Activated naive CD4-positive, alpha-beta T cell treated with anti-CD3 and anti-CD28 coated beads, Interleukin-2, amount 10 ng/mL, durations not matched to agents 7 days and 5 days (primary cell): Measurements from ENCODE around the gene ADPRS.

Experiments used
- CTCF ChIA-PET: fragments of 350-600 bp; sonication (Branson Sonifier 250); formaldehyde crosslinking; loops from one replicate; lab custom pipeline; 2021; ENCODE audit warnings: antibody characterized with exemption; lab: Charles Lee
- DNase-seq: peaks from one replicate; pipeline ENCODE4 v3.0.0-alpha.2; 2020
- H3K27ac Mint-ChIP-seq: one replicate; pipeline ENCODE4 v1.8.0; 2021; ENCODE audit warnings: mild to moderate bottlenecking, moderate library complexity, mixed read lengths
- H3K27me3 Mint-ChIP-seq: one replicate; pipeline ENCODE4 v1.8.0; 2021; ENCODE audit warnings: mild to moderate bottlenecking, mixed read lengths
- H3K36me3 Mint-ChIP-seq: one replicate; pipeline ENCODE4 v1.8.0; 2021; ENCODE audit warnings: mixed read lengths
- H3K4me1 Mint-ChIP-seq: one replicate; pipeline ENCODE4 v1.8.0; 2021; ENCODE audit warnings: mixed read lengths
- H3K4me3 Mint-ChIP-seq: one replicate; pipeline ENCODE4 v1.8.0; 2021; ENCODE audit warnings: mild to moderate bottlenecking, moderate library complexity, mixed read lengths
- H3K9me3 Mint-ChIP-seq: one replicate; pipeline ENCODE4 v1.8.0; 2021; ENCODE audit warnings: mixed read lengths

ADPRS gene

DNA sequence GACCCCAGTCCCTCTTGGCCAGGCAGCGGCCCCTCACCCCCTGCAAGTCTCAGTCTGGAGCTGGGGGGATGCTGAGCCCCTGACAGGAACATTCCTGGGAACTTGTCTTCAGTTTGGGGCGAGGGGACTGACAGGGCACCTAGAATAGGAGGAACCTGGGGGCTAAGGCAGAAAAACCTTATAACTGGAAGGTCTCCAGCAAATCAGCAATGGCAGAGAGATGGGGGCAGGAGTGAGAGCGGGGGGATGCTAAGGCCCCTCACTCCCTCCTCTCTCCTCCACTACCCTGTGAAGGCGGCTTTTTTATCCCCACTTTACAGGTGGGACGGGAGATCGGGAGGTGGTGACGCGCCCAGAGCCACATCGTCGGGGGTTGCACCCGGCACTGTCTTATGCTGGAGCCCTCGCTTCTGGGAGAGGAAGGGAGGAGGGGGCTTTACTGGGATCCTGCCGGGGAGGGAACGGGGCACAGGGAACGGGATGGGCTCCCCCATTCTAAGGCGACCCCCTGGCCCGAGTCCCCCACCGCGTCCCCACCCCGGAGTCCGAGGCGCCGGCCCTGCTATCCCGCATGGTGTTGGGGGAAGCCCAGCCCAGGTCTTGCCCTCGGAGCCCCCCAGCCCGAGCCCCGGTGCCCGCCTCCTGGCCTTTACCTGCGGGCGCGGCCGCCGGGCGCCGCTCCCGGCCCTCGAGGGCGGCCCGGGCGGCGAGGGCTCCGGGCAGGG lies 35.9 kb downstream of the ADPRS start:
- CTCF ChIA-PET = no interaction called here
- peaks cover 73% of the 10 kb centered on the region for H3K27me3 Mint-ChIP-seq
- no peak for DNase-seq
- H3K4me3 Mint-ChIP-seq = no peak overlapping the region
- no peaks in the 10 kb centered on the region for H3K36me3 Mint-ChIP-seq
- peaks cover 11% of the 10 kb centered on the region for H3K4me1 Mint-ChIP-seq
- no peaks in the 10 kb centered on the region for H3K9me3 Mint-ChIP-seq
- H3K27ac Mint-ChIP-seq = no peak overlapping the region

DNA sequence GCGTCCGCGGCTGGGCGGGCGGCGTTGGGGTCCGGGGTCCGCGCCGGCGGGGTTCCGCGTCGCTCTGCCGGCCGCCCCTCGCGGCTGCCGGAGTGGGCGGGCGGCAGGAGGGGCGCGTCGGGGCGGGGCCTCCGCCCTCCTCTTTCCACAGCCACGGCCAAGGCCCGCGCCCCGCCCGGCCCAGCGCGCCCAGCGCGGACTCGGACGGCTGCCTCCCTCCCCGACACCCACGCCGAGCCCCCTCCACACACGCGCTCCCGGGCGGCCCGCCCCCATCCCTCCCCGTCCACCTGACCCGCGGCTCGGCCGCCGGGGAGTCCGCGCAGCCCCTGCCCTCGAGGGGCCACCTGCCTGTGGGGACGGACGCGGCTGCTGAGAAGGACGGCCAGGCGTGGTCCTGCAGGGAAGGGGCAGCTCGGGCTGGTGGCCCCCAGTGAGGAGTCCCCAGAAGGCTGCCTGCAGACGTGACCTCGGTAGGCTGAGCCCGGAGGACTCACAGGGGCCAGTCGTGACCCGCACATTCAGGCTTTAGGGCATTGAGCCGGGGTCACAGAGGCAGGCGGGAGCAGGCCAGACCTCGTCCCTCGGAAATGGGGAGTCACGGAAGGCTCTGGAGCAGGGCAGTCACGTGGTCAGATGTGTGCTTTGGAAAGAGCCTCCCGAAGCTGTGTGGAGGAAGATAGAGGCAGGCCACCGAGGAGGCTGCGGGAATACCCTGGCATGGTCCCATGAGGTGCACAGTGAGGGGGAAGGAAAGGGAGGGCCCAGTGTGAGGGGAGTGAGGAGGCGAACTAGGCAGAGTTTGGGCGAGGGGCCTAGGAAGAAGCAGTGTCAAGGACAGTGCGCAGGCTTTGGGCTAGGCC lies 36.7 kb downstream of the ADPRS start, which contains the start of gene COL8A2:
Gene COL8A2 (minus strand): TSS at position 94 of the 863 bp plus-strand sequence. CDS start 24,980 bp downstream, outside the sequence.
- Mint-ChIP-seq H3K9me3 (no peaks in the 10 kb centered on the region), H3K27ac (no peak within 1 kb of the TSS), H3K36me3 (no peaks in the 10 kb centered on the region), H3K4me3 (no peak within 1 kb of the TSS), H3K27me3 (peaks cover 67% of the 10 kb centered on the region), H3K4me1 (peaks cover 11% of the 10 kb centered on the region)
- peak; percentile 25 for DNase-seq
- CTCF ChIA-PET = no interaction called here

DNA sequence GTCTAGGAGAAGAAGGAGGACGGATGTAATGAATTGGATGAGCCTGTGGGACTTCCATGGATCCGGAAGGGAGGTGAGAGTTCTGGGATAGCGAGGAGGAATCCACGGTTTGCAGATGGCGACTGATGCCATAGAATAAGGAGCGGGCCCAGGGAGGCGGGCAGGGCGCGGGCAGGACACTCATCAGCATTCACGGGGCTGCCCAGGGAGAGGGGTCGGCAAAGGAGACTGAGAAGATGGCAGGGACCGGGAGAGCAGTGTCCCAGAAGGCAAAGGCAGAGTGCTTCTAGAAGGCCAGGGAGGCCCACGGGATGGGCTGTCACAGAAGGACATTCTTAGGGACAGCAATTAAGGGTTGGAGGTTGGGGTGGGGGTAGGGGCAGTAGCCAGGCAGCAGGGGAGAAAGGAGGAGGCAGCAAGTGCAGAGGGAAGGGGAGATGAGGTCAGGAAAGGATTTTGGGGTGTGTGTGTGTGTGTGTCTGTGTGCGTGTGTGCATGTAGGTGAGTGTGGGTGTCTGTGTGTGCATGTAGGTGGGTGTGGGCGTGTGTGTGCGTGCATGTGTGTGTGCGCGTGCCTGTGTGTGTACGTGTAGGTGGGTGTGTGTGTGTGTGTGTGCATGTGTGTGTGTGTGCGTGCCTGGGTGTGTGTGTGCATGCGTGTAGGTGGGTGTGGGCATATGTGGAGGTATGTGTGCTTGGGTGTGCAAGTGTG lies 37.5 kb downstream of the ADPRS start:
- DNase-seq = no peak
- CTCF ChIA-PET = no interaction called here
- Mint-ChIP-seq H3K9me3 (no peaks in the 10 kb centered on the region), H3K27ac (no peak overlapping the region), H3K27me3 (peaks cover 67% of the 10 kb centered on the region), H3K4me3 (no peak overlapping the region), H3K4me1 (peaks cover 11% of the 10 kb centered on the region), H3K36me3 (no peaks in the 10 kb centered on the region)

DNA sequence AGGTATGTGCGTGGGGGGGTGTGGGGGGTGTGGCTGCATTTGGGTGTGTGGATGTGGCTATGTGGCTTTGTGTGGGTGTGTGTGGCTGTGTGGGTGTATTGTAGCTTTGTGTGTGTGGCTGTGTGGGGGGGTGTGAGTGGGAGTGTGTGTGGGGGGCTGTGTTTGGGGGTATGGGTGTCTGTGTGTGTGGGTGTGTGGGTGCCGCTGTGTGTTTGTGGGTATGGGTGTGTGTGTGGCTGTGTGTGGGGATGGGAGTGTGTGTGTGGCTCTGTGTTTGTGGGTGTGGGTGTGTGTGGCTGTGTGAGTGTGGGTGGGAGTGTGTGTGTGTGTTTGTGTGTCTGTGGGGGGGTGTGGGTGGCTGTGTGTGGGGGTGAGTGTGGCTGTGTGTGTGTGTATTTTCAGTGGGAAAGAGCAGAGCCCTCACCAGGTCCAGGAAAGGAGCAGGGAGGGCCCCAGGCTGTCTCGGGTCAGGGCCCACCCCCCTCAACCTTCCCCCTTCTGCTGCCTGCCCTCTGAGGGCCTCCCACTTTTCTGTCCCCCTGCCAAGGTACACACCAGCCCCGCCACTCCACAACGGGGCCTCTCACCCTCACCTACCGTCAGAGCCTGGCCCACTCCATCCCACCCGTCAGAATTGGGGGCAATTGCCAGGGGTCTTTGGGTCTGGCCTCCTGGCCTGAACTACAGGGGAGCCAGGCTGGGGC lies 38.3 kb downstream of the ADPRS start:
- Mint-ChIP-seq H3K4me3 (no peak overlapping the region), H3K9me3 (no peaks in the 10 kb centered on the region), H3K36me3 (no peaks in the 10 kb centered on the region), H3K27me3 (peaks cover 59% of the 10 kb centered on the region), H3K27ac (no peak overlapping the region), H3K4me1 (peaks cover 11% of the 10 kb centered on the region)
- CTCF ChIA-PET = no interaction called here
- DNase-seq = no peak

DNA sequence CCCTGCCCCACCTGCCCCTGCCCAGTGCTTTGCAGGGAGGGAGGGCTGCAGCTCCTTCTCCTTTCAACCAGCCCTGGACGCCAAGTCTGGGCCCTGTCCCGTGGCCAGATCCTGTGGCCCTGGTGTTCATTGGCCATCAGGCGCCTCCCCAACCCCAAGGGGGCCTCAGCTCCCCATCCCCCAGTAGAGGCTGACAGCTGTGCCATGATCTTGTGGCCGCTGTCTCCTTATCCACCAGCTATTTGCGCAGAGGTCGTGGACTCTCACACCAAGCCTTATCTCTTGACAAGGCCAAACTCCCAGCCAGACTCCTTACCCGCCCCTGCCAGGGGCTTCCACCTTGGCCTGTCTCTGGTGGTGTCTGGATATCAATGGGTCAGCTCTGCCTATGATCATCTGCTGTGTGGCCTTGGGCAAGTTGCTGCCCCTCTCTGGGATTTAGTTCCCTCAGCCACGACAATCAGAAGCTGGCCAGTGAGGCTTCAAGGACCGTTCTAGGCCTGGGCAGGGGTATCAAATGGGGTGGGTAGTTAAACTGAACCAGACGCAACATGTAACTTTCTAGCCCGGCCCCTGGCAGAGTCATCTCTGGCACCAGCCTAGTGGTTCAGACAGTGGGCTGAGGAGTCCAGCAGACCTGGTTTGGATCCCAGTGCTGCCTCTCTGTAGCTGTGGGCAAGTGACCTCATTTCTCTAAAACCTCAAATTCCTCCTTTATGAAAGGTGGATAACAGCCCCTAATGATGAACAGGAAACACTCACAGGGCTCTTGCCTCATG lies 39.6 kb downstream of the ADPRS start:
- H3K4me3 Mint-ChIP-seq = no peak overlapping the region
- CTCF ChIA-PET = interaction anchor here (0.7 to 1.6 kb wide), 3 partner anchors 11 to 27 kb away, joined by 3 to 4 read pairs (median 3); no protein-coding TSS in a partner anchor
- H3K36me3 Mint-ChIP-seq = no peaks in the 10 kb centered on the region
- peaks cover 45% of the 10 kb centered on the region for H3K27me3 Mint-ChIP-seq
- no peak overlapping the region for H3K27ac Mint-ChIP-seq
- H3K9me3 Mint-ChIP-seq = no peaks in the 10 kb centered on the region
- H3K4me1 Mint-ChIP-seq = peaks cover 6% of the 10 kb centered on the region
- DNase-seq = no peak

DNA sequence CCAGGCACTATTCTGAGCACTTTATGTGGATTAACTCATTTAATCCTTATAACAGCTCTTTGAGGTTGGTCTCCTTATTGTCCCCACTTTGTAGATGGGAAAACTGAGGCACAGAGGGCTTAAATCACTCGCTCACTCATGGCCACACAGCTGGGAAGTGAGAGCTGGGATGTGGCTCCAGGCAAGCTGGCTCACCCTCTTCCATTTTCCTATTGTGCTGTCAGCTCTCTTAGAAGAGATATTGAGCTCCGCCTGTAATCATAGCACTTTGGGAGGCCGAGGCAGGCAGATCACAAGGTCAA lies 40.2 kb downstream of the ADPRS start:
- Mint-ChIP-seq H3K36me3 (no peaks in the 10 kb centered on the region), H3K4me1 (peaks cover 4% of the 10 kb centered on the region), H3K9me3 (no peaks in the 10 kb centered on the region), H3K27ac (no peak overlapping the region), H3K4me3 (no peak overlapping the region), H3K27me3 (peaks cover 40% of the 10 kb centered on the region)
- CTCF ChIA-PET = interaction anchor here (0.7 to 1.6 kb wide), 3 partner anchors 12 to 28 kb away, joined by 3 to 4 read pairs (median 3); no protein-coding TSS in a partner anchor
- no peak for DNase-seq

DNA sequence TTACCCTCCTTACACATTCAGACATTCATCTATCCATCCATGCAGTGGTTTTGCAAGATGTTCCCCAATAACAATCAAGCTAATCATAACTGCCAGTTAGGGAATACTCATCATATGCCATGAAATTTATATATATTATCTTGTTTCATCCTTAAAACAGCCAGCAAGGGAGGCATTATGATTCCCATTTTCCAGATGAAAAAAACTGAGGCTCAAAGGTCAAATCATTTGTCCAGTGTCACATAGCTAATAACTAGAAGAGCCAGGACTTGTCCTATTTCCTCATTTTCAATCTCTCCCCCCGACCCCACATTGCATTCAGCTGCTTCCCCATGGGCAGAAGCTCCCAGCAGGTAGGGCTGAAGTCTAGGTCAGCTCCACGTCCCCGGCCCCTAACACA lies 43.3 kb downstream of the ADPRS start:
- Mint-ChIP-seq H3K27me3 (peaks cover 12% of the 10 kb centered on the region), H3K36me3 (no peaks in the 10 kb centered on the region), H3K4me3 (no peak overlapping the region), H3K4me1 (peaks cover 8% of the 10 kb centered on the region), H3K27ac (no peak overlapping the region), H3K9me3 (no peaks in the 10 kb centered on the region)
- CTCF ChIA-PET = interaction anchor here (0.7 to 5.3 kb wide), 3 partner anchors 29 to 57 kb away, joined by 3 to 127 read pairs (median 4); no protein-coding TSS in a partner anchor
- no peak for DNase-seq

DNA sequence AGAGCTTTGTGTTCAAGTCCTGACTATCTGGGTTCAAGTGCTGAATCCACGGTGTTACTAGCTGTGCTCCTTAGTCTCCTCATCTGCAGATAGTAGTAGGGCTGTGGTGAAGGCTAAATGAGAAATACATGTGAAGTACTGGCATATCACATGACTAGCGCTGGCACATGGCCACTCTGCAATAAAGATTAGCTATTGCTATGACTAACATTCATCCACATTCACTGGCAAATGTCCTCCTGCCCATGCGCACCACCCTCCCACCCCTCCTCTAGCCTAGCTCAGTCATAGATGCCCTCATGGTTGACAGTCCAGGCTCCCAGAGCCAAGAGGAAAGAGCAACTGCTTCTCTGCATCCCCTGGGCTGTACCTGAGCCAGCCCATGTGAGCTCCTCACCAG lies 44.8 kb downstream of the ADPRS start:
- H3K27ac Mint-ChIP-seq = no peak overlapping the region
- no peak for DNase-seq
- peaks cover 8% of the 10 kb centered on the region for H3K4me1 Mint-ChIP-seq
- H3K4me3 Mint-ChIP-seq = no peak overlapping the region
- no peaks in the 10 kb centered on the region for H3K9me3 Mint-ChIP-seq
- peaks cover 9% of the 10 kb centered on the region for H3K36me3 Mint-ChIP-seq
- CTCF ChIA-PET = interaction anchor here (0.7 to 5.3 kb wide), 11 partner anchors 9 to 55 kb away, joined by 3 to 127 read pairs (median 8); partner anchors contain the start of gene TRAPPC3
- peaks cover 2% of the 10 kb centered on the region for H3K27me3 Mint-ChIP-seq

DNA sequence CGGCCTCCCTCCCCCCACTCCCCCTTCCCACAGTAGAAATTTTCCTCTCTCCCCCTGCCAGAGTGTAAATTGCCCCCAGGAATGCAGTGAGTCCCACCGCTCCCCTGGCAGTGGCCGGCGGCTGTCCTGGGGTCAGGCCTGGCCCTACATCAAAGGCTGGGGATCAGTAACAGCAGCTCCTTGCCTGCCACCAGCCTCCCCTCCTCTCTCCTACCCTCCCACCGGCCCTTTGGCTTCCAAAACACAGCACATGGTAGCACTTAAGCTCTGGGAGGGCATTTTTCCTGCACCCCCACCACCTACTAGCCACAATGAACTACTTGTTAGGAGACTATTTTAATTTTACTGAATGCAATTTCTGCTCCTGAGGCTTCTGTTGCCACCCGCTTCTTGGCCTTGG lies 45.3 kb downstream of the ADPRS start:
- peaks cover 8% of the 10 kb centered on the region for H3K4me1 Mint-ChIP-seq
- no peak overlapping the region for H3K4me3 Mint-ChIP-seq
- no peak overlapping the region for H3K27ac Mint-ChIP-seq
- CTCF ChIA-PET = interaction anchor here (0.6 to 5.3 kb wide), 16 partner anchors 8 to 561 kb away, joined by 3 to 127 read pairs (median 5); partner anchors contain the start of genes TFAP2E and TRAPPC3
- peaks cover 11% of the 10 kb centered on the region for H3K36me3 Mint-ChIP-seq
- H3K27me3 Mint-ChIP-seq = no peaks in the 10 kb centered on the region
- no peaks in the 10 kb centered on the region for H3K9me3 Mint-ChIP-seq
- DNase-seq = no peak

DNA sequence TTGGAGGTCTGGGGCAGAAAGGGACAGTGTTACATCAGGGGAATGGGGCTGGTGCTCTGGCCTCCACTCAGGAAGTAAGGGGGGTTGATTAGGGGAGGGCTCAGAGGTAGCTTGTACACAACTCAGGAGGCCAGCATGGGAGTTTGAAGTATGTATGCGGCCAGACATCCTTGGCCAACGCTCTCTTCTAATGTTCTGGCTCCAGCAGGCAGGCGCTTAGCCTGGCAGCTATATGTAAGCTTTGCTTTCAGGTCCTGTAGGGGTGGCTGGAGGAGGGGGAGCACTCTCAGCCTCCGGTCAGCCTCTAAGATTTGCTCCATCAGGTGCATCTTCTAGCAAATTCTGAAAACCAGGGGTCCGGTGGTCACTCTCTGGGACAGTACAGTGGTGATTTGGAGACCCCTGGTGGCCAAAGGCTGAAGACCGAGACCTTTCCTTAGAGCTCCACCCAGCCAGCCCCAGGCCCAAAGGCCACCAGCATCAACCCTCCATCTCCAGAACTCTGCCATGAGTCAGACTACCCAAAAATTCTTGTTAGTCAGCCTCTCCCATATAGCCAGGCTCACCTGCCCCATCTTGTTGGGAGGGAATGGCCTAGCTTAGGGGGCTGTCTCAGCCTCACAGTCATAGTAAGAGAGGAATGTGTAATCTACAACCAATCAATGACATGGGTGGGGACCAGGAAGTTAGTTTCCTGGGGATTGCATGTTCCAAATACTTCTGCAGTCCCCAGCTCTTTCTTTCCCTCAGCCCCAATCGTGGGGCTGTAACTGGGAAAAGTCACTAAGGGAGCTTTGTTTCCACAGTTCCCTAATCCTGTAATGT lies 46.0 kb downstream of the ADPRS start:
- Mint-ChIP-seq H3K9me3 (no peaks in the 10 kb centered on the region), H3K36me3 (peaks cover 16% of the 10 kb centered on the region), H3K4me3 (no peak overlapping the region), H3K4me1 (peaks cover 8% of the 10 kb centered on the region), H3K27ac (no peak overlapping the region), H3K27me3 (no peaks in the 10 kb centered on the region)
- peak; percentile 57 for DNase-seq
- CTCF ChIA-PET = interaction anchor here (0.6 to 5.3 kb wide), 21 partner anchors 10 to 562 kb away, joined by 3 to 127 read pairs (median 4); partner anchors contain the start of genes TFAP2E and TRAPPC3

DNA sequence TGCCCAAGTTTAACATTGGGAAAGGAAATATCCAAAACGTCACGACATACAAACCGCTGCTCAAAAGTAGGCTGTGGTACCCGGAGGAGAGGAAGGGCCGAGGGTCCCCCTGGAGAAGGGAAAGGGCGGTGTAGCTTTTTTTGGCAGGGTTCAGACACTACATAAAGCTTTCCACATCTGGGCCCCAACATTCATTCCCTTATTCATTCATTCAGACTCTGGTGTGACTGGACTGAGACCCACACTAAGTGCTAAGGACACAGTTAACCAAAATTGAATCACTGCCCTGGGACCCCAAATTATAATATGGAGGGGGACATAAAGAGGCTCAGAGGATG lies 46.6 kb downstream of the ADPRS start:
- no peak for DNase-seq
- peaks cover 12% of the 10 kb centered on the region for H3K4me1 Mint-ChIP-seq
- H3K27me3 Mint-ChIP-seq = no peaks in the 10 kb centered on the region
- no peak overlapping the region for H3K4me3 Mint-ChIP-seq
- CTCF ChIA-PET = interaction anchor here (0.6 to 5.3 kb wide), 17 partner anchors 10 to 562 kb away, joined by 3 to 127 read pairs (median 5); partner anchors contain the start of genes TFAP2E and TRAPPC3
- H3K9me3 Mint-ChIP-seq = no peaks in the 10 kb centered on the region
- H3K36me3 Mint-ChIP-seq = peaks cover 20% of the 10 kb centered on the region
- H3K27ac Mint-ChIP-seq = no peak overlapping the region

DNA sequence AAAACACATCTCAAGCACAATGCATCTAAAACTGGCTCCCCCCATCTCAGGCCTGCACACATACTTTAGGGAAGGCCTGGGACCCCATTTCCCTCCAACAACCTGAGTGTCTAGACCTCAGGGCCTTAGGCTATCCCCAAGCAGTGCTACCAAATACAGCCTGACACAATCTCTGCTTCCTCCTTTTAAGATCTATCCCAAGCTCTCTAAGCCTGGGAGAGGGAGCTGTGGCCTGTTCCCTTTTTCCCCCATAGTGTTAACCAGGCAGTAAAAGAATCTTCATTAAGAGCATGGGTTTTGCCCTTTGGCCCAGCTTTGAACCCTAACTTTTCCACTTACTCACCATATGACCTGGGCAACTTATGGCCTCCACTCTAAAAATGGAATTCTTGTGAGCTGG lies 47.1 kb downstream of the ADPRS start:
- Mint-ChIP-seq H3K4me3 (no peak overlapping the region), H3K9me3 (no peaks in the 10 kb centered on the region), H3K4me1 (peaks cover 16% of the 10 kb centered on the region), H3K27ac (no peak overlapping the region), H3K27me3 (no peaks in the 10 kb centered on the region), H3K36me3 (peaks cover 22% of the 10 kb centered on the region)
- DNase-seq = no peak
- CTCF ChIA-PET = interaction anchor here (1.0 to 5.3 kb wide), 9 partner anchors 14 to 164 kb away, joined by 3 to 127 read pairs (median 12); partner anchors contain the start of gene TRAPPC3
